OCI-LY1 (cell line): Measurements from ENCODE around the gene CCDC63.

Source experiments
- H2AFZ ChIP-seq: fragments of 200-600 bp; sonication (generic), shearing (Covaris generic); 2 replicates; pipeline ENCODE4 v1.6.0; 2014; ENCODE audit warnings: antibody characterized with exemption, mild to moderate bottlenecking, low read length
- H3F3A ChIP-seq: fragments of 200-600 bp; sonication (generic), shearing (Covaris generic); 2 replicates; pipeline ENCODE4 v1.6.0; 2014; ENCODE audit warnings: mild to moderate bottlenecking, antibody characterized with exemption, low read length, moderate library complexity; ENCODE audit not compliant: insufficient read depth
- H3K27ac ChIP-seq: fragments of 200-600 bp; sonication (generic); 2 replicates; pipeline ENCODE4 v1.5.1; 2014; ENCODE audit warnings: low read length, mixed run types, mild to moderate bottlenecking, low read depth; ENCODE audit not compliant: poor library complexity, severe bottlenecking
- H3K27me3 ChIP-seq: fragments of 200-600 bp; sonication (generic); 2 replicates; pipeline ENCODE4 v1.6.0; 2014; ENCODE audit warnings: antibody characterized with exemption, mild to moderate bottlenecking, low read length, moderate library complexity; ENCODE audit not compliant: insufficient read depth
- H3K36me3 ChIP-seq: fragments of 200-600 bp; sonication (generic); 2 replicates; pipeline ENCODE4 v1.6.1; 2014; ENCODE audit warnings: mild to moderate bottlenecking, antibody characterized with exemption, low read length, moderate library complexity, mixed read lengths; ENCODE audit not compliant: insufficient read depth
- H3K4me1 ChIP-seq: fragments of 200-600 bp; sonication (generic); 2 replicates; pipeline ENCODE4 v1.5.1; 2014; ENCODE audit warnings: mild to moderate bottlenecking, low read length, moderate library complexity; ENCODE audit not compliant: insufficient read depth, severe bottlenecking
- H3K4me2 ChIP-seq: fragments of 200-600 bp; sonication (generic), shearing (Covaris generic); 2 replicates; pipeline ENCODE4 v1.6.1; 2014; ENCODE audit warnings: low read length
- H3K4me3 ChIP-seq: fragments of 200-600 bp; sonication (generic); 2 replicates; pipeline ENCODE4 v1.5.1; 2014; ENCODE audit warnings: low read length, low read depth, mild to moderate bottlenecking, mixed read lengths; ENCODE audit not compliant: poor library complexity, severe bottlenecking
- H3K79me2 ChIP-seq: fragments of 200-600 bp; shearing (Covaris generic); 2 replicates; pipeline ENCODE4 v1.6.1; 2016; ENCODE audit warnings: mixed run types, low read length, mixed read lengths; ENCODE audit not compliant: insufficient read depth
- H3K9ac ChIP-seq: fragments of 200-600 bp; sonication (generic), shearing (Covaris generic); 2 replicates; pipeline ENCODE4 v1.6.1; 2014; ENCODE audit warnings: mild to moderate bottlenecking, low read length, mixed read lengths
- H3K9me2 ChIP-seq: fragments of 200-600 bp; sonication (generic), shearing (Covaris generic); 2 replicates; pipeline ENCODE4 v1.6.1; 2014; ENCODE audit warnings: low read depth, mild to moderate bottlenecking, low read length, mixed read lengths
- H3K9me3 ChIP-seq: fragments of 200-600 bp; shearing (Covaris generic); 2 replicates; pipeline ENCODE4 v1.6.1; 2014; ENCODE audit warnings: low read length, mixed read lengths
- H4K20me1 ChIP-seq: fragments of 200-600 bp; sonication (generic), shearing (Covaris generic); 2 replicates; pipeline ENCODE4 v1.6.0; 2016; ENCODE audit warnings: mild to moderate bottlenecking, low read length; ENCODE audit not compliant: insufficient read depth
- CTCF ChIP-seq: fragments of 200-600 bp; sonication (generic), shearing (Covaris generic); IDR thresholded peaks from 2 replicates; pipeline ENCODE4 v1.5.1; 2017; ENCODE audit warnings: mild to moderate bottlenecking, antibody characterized with exemption, low read length, moderate library complexity, mixed read lengths
- EZH2 ChIP-seq: fragments of 200-600 bp; sonication (generic), shearing (Covaris generic); IDR thresholded peaks from 2 replicates; pipeline ENCODE4 v1.8.0; 2017; ENCODE audit warnings: borderline replicate concordance, mixed run types, mild to moderate bottlenecking, antibody characterized with exemption, low read length, moderate library complexity, mixed read lengths

The CCDC63 gene

GRCh38 chr12:110903511-110903910 lies 56.7 kb downstream of the CCDC63 start:
- Histone ChIP-seq H3K4me2 (no peak overlapping the region), H2AFZ (no peak overlapping the region), H3K9me3 (no peaks in the 10 kb centered on the region), H3K9me2 (no peaks in the 10 kb centered on the region), H3K4me3 (no peak overlapping the region), H3K36me3 (no peaks in the 10 kb centered on the region), H3K9ac (no peak overlapping the region), H3K27ac (no peak overlapping the region), H3F3A (no peaks in the 10 kb centered on the region), H3K79me2 (no peaks in the 10 kb centered on the region), H3K27me3 (no peaks in the 10 kb centered on the region), H4K20me1 (no peaks in the 10 kb centered on the region), H3K4me1 (peaks cover 7% of the 10 kb centered on the region)
- TF ChIP-seq EZH2, result no peak
- no peak for TF ChIP-seq CTCF

- no peaks in the 10 kb centered on the region for H3K9me3 ChIP-seq
- no peak overlapping the region for H3K27ac ChIP-seq
- H2AFZ ChIP-seq, result no peak overlapping the region
- H3K4me2 ChIP-seq, result no peak overlapping the region
- TF ChIP-seq CTCF (no peak), EZH2 (no peak)
- no peak overlapping the region for H3K9ac ChIP-seq
- H3K9me2 ChIP-seq, result no peaks in the 10 kb centered on the region
- no peaks in the 10 kb centered on the region for H3K27me3 ChIP-seq
- no peaks in the 10 kb centered on the region for H3F3A ChIP-seq
- H3K79me2 ChIP-seq, result no peaks in the 10 kb centered on the region
- no peaks in the 10 kb centered on the region for H3K36me3 ChIP-seq
- H3K4me3 ChIP-seq, result no peak overlapping the region
- peaks cover 7% of the 10 kb centered on the region for H3K4me1 ChIP-seq
- H4K20me1 ChIP-seq, result no peaks in the 10 kb centered on the region
Measured at GRCh38 chr12:110906083-110906482, 59.3 kb downstream of the CCDC63 start.

GRCh38 chr12:110906516-110906915 lies 59.7 kb downstream of the CCDC63 start:
- no peak overlapping the region for H2AFZ ChIP-seq

More at GRCh38 chr12:110906516-110906915, 59.7 kb downstream of the CCDC63 start:
- H3K27me3 ChIP-seq, result no peaks in the 10 kb centered on the region
- H3K27ac ChIP-seq, result no peak overlapping the region
- no peaks in the 10 kb centered on the region for H4K20me1 ChIP-seq
- no peak overlapping the region for H3K4me2 ChIP-seq
- no peak overlapping the region for H3K4me3 ChIP-seq
- H3K79me2 ChIP-seq, result no peaks in the 10 kb centered on the region
- H3K9ac ChIP-seq, result no peak overlapping the region
- H3K9me3 ChIP-seq, result no peaks in the 10 kb centered on the region
- no peaks in the 10 kb centered on the region for H3F3A ChIP-seq
- peaks cover 7% of the 10 kb centered on the region for H3K4me1 ChIP-seq
- TF ChIP-seq EZH2 (no peak), CTCF (no peak)
- H3K9me2 ChIP-seq, result no peaks in the 10 kb centered on the region
- H3K36me3 ChIP-seq, result no peaks in the 10 kb centered on the region
